SHP77 treated with DMSO at 0.1 percent for 48 hours (cell line): ENCODE data around the gene ST14.
"Not testable (repeated sequence)": the region's sequence is repeated elsewhere in the genome, so short reads cannot be mapped to it uniquely, and the experiment has no call there.

Experiments
- DNase-seq: peaks from one replicate; lab custom pipeline; 2025; lab: John Stamatoyannopoulos, UW

The ST14 gene

GRCh38 chr11:130234315-130234714 lies 74.7 kb downstream of the ST14 start:
- no peak for DNase-seq

DNA sequence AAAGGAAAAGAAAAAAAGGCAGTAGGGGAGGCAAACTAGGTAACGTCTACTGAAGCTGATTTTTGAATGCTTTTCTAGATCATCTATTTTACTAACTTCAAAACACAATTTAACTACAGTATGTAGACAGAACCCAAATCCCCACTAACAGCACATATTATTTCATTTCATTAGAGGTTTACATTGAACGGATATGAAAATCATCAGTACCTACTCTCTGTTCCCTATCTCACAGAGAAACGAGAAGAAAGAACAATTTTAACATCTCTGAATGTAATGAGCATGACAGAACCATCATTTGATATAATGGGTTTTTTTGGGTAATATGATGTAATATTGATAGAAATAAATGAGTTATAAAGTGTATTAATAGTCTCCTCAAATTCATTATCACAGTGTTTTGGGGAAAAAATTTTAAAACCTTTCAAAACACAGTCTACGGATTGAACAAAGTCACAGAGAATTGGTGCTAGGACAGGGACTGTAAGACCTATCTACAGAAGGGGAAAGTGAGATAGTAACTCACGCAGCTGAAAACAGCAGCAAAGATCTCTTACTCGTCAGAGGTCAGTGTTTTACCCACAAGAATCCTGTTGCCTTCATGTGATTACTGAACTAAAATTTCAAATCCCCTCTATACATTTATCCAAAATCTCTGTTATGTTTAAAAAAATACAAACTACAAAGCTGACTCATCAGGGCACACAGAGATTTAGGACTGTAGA lies 77.9 kb downstream of the ST14 start:
- no peak for DNase-seq

DNA sequence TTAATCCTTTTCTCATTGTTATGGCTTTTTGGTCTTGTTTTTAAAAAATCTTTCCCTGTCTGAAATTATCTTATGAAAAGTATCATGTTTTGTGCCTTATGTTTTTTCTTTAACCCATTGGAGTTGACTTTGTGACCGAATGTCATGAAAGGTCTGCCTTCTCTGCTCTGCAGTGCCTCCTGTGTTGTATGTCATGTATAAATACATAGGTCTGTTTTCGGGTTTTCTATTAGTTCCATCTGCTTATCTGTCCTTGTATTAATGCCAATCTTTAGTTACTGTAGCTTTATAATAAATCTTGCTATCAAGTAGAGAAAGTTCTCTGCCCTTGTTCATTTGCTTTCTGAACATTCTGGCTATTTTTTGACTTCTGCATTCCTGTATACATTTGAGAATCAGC lies 82.1 kb downstream of the ST14 start:
- no peak for DNase-seq

GRCh38 chr11:130243816-130244215 lies 84.2 kb downstream of the ST14 start:
- DNase-seq = no peak

DNA sequence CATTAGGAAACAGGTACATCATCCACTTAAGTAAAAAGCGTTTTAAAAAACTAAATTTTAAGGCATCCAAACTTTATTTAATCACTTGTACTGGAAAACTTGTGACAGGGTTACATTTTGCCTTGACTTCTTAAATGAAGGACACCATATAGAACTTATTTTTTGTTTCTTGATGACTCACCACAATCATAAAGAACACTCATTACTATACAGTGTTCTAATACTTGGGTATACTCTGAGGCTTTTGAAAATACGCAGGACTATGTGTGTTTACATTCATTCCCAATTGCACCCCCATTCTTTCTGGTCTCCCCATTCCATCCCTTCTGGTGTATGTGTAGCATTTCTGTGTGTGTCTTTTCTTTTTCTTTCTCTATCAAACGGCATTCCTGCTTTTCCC lies 85.3 kb downstream of the ST14 start:
- DNase-seq = no peak

GRCh38 chr11:130245375-130245774 lies 85.8 kb downstream of the ST14 start:
- not testable (repeated sequence) for DNase-seq

- no peak for DNase-seq
Observed at GRCh38 chr11:130246270-130246669, 86.7 kb downstream of the ST14 start.

DNA sequence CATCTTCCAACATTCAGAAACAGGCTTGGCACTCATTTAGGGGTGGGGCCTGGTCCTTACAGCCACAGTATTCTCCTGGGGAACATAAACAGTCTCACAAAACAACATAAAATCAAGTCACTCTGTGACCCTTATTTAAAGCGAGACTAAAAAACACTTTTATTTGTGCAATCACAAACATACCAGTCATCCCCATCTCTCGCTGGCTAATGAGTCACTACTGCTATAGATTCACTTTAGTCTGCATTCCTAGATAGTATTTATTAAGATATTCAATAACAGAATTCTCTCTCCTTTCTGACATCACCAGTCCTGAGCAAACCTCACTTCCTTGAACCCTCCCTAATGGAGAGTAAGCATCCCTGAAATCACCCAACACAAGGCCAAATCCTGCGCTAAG lies 87.2 kb downstream of the ST14 start:
- DNase-seq = no peak

DNA sequence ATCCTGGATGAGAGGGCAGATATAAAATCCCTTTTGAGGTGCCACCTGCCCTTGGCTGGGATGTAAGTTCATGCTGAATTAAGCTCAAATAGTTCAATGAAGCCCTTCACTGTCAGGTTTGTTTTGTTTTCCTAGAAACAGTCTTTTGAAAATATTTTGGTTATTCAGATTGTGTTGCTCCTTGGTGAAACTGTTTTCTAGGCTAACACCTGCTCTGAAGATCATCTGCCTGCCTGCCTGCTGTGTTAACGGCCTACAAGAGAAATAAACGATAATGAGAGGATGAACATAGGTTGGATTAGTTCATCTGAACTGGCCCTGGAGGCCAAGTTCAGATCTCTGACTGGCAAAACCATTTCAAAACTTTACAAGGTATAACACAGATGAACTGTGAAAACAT lies 87.7 kb downstream of the ST14 start:
- no peak for DNase-seq

DNA sequence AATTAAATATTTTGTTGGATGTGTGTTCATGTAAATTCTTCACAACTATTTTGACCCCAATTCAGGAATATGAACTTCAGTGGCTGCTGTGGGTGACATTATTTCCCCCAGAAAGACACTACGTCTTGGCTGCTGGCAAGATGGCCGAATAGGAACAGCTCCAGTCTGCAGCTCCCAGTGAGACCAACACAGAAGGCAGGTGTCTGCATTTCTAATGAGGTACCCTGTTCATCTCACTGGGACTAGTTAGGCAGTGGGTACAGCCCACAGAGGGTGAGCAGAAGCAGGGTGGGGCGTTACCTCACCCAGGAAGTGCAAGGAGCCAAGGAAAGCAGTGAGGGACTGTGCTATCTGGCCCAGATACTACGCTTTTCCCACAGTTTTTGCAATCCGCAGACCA lies 89.8 kb downstream of the ST14 start:
- DNase-seq = no peak

DNA sequence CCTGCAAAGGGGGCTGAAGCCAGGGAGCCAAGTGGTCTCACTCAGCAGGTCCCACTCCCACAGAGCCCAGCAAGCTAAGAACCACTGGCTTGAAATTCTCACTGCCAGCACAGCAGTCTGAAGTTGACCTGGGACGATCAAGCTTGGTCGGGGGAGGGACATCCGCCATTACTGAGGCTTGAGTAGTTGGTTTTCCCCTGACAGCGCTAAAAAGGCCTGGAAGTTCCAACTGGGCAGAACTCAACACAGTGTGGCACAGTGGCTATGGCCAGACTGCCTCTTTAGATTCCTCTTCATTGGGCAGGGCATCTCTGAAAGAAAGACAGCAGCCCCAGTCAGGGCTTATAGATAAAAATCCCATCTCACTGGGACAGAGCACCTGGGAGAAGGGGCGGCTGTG lies 90.3 kb downstream of the ST14 start:
- DNase-seq = not testable (repeated sequence)

- not testable (repeated sequence) for DNase-seq
Observed at GRCh38 chr11:130251763-130252162, 92.2 kb downstream of the ST14 start.
